Panc1 (cell line): ENCODE measurements around the gene CRYGN.

Source experiments
- POLR2AphosphoS5 ChIP-seq: IDR thresholded peaks from 2 replicates; pipeline ENCODE4 v1.6.1; 2012; ENCODE audit warnings: mild to moderate bottlenecking, low read depth, low read length, moderate library complexity
- TF ChIP-seq, protein P1 (sequence below): fragments of 450-650 bp; IDR thresholded peaks from 2 replicates; pipeline ENCODE4 v1.5.1; 2017; ENCODE audit warnings: mild to moderate bottlenecking

DNA sequence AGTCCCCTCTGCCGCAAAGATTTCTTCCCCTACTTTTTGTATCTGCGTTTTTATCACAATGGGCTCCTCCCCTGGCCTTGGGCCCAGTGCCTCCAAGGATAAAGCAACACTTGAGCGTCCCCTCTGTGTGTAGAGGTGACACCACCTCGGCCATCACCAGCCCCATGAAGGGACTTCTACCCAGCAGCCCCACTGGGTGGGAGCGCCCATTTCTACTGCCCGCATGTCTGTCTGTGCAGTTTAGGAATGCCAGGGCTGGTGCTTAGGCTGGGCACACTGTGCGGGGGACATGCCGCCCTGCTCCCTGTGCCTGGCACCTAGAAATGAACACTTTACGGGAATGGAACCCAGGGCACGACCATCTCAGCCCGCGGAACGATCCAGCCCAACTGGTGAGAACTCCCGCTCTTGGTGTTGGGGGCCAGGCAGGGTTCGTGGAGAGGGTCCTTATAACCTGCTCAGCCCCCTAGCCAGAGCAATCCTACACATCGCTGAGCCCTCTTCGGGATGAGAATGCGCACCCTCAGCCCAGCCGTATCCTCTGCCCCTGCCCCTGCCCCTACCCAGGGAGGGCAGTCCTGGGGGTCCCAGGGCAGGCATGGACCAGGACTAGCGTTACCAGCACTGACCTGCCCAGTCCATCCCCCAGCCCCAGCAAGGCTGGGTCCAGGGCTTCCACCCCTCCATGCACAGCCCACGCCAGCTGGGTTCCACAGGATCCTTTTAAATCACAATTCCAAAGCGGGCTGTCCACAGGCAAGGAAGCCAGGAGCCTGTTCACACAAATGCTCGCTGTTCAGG lies 12.8 kb downstream of the CRYGN start:
- TF ChIP-seq, protein P1, sequence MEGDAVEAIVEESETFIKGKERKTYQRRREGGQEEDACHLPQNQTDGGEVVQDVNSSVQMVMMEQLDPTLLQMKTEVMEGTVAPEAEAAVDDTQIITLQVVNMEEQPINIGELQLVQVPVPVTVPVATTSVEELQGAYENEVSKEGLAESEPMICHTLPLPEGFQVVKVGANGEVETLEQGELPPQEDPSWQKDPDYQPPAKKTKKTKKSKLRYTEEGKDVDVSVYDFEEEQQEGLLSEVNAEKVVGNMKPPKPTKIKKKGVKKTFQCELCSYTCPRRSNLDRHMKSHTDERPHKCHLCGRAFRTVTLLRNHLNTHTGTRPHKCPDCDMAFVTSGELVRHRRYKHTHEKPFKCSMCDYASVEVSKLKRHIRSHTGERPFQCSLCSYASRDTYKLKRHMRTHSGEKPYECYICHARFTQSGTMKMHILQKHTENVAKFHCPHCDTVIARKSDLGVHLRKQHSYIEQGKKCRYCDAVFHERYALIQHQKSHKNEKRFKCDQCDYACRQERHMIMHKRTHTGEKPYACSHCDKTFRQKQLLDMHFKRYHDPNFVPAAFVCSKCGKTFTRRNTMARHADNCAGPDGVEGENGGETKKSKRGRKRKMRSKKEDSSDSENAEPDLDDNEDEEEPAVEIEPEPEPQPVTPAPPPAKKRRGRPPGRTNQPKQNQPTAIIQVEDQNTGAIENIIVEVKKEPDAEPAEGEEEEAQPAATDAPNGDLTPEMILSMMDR, result no peak
- TF ChIP-seq POLR2AphosphoS5, result no peak
